ENCODE data around the gene LETMD1.

GRCh38 chr12:51004504-51004903, 43.6 kb upstream of the LETMD1 start:
- TF ChIP-seq EZH2 (IDR thresholded peaks at IDR 0.05; ENCODE audit: insufficient read depth, poor library complexity, severe bottlenecking) (no peak), EZH2phosphoT487 (IDR thresholded peaks at IDR 0.05; ENCODE audit: insufficient read depth, low read depth) (no peak)

Measured in GM23248 (cell line).